HepG2 (cell line): ENCODE data around the gene SLC7A6OS. TPM values are rescaled to one million over a fixed set of nuclear protein-coding genes. Genes with fewer than 3 reads are reported as not detected.

Source experiments
- ATM ChIP-seq: fragments of 450-650 bp; IDR thresholded peaks from 2 replicates; pipeline ENCODE4 v1.7.1; 2017; ENCODE audit warnings: mild to moderate bottlenecking, borderline replicate concordance
- ELF1 ChIP-seq: sonication (generic); formaldehyde crosslinking; IDR thresholded peaks from 2 replicates; pipeline ENCODE4 v1.4.0; 2020; ENCODE audit warnings: missing genetic modification reagents
- FOXA1 ChIP-seq, 2 experiments: fragments of 450-650 bp in 1 of 2; sonication (generic) in 1 of 2; formaldehyde crosslinking in 1 of 2; IDR thresholded peaks; 2 replicates each; pipeline versions ENCODE4 v1.4.0 to v1.6.1; 2016 to 2020; ENCODE audit warnings: missing genetic modification reagents in 1 of 2
- IKZF1 ChIP-seq: fragments of 450-650 bp; IDR thresholded peaks from 2 replicates; pipeline ENCODE4 v1.7.1; 2016
- MLLT10 ChIP-seq: sonication (generic); formaldehyde crosslinking; IDR thresholded peaks from 2 replicates; pipeline ENCODE4 v1.4.0; 2020; ENCODE audit warnings: missing genetic modification reagents
- MXD4 ChIP-seq: IDR thresholded peaks from 2 replicates; pipeline ENCODE4 v1.6.1; 2016; ENCODE audit warnings: mild to moderate bottlenecking, missing biosample characterization, missing genetic modification reagents
- RORA ChIP-seq: sonication (generic); formaldehyde crosslinking; IDR thresholded peaks from 2 replicates; pipeline ENCODE4 v1.5.0; 2020; ENCODE audit warnings: mild to moderate bottlenecking, missing genetic modification reagents, moderate library complexity
- SNAPC2 ChIP-seq: sonication (generic); formaldehyde crosslinking; IDR thresholded peaks from 2 replicates; pipeline ENCODE4 v1.8.1; 2022; ENCODE audit warnings: mild to moderate bottlenecking, missing genetic modification reagents
- TEAD2 ChIP-seq: sonication (generic); formaldehyde crosslinking; IDR thresholded peaks from 2 replicates; pipeline ENCODE4 v1.9.0; 2021; ENCODE audit warnings: missing genetic modification reagents
- THAP11 ChIP-seq: IDR thresholded peaks from 2 replicates; pipeline ENCODE4 v1.6.1; 2016; ENCODE audit warnings: missing biosample characterization, missing genetic modification reagents
- ZMAT3 ChIP-seq: sonication (generic); formaldehyde crosslinking; conservative IDR thresholded peaks from 2 replicates; pipeline ENCODE4 v1.7.0; 2021; ENCODE audit warnings: missing genetic modification reagents
- ZNF552 ChIP-seq: sonication (generic); formaldehyde crosslinking; IDR thresholded peaks from 2 replicates; pipeline ENCODE4 v1.9.0; 2022; ENCODE audit warnings: missing genetic modification reagents, mild to moderate bottlenecking, borderline replicate concordance
- ZNF557 ChIP-seq: sonication (generic); formaldehyde crosslinking; IDR thresholded peaks from 2 replicates; pipeline ENCODE4 v1.4.0; 2020; ENCODE audit warnings: missing genetic modification reagents
- ZNF768 ChIP-seq: sonication (generic); formaldehyde crosslinking; IDR thresholded peaks from 2 replicates; pipeline ENCODE4 v1.4.0; 2020; ENCODE audit warnings: missing genetic modification reagents
- ZNF790 ChIP-seq: sonication (generic); formaldehyde crosslinking; IDR thresholded peaks from 2 replicates; pipeline ENCODE4 v1.8.0; 2022; ENCODE audit warnings: missing genetic modification reagents, mild to moderate bottlenecking, borderline replicate concordance
- ZSCAN22 ChIP-seq: sonication (generic); formaldehyde crosslinking; IDR thresholded peaks from 2 replicates; pipeline ENCODE4 v1.4.0; 2020; ENCODE audit warnings: mild to moderate bottlenecking, missing genetic modification reagents
- polyA plus RNA-seq, 8 experiments: library from polyadenylated mRNA; depleted of rRNA in 3 of 8; stranded (reverse) in 7 of 8; unstranded in 1 of 8; fragments of >200 nt; fragmentation: Illumina TruSeq in 4 of 8; extraction: Trizol in 4 of 8; gene quantifications; 2 replicates each; pipeline versions ENCODE4 v1.2.1 to v1.2.3, GENCODE V29; 2011 to 2016; ENCODE audit warnings: low read depth in 4 of 8, missing spikeins in 1 of 8, mixed read lengths in 1 of 8; ENCODE audit not compliant: insufficient read depth in 1 of 8
- total RNA-seq, 5 experiments: library from RNA; depleted of rRNA; stranded (reverse); fragments of >200 nt; fragmentation: Illumina TruSeq; extraction: Trizol; gene quantifications; 2 replicates each; pipeline ENCODE4 v1.2.3, GENCODE V29; 2016; ENCODE audit warnings: low read depth in 1 of 5
- TF ChIP-seq, protein P1 (sequence below): sonication (generic); formaldehyde crosslinking; IDR thresholded peaks from 2 replicates; pipeline ENCODE4 v1.4.0; 2020; ENCODE audit warnings: missing genetic modification reagents, mild to moderate bottlenecking, borderline replicate concordance
- TF ChIP-seq, protein P2 (sequence below): sonication (generic); formaldehyde crosslinking; IDR thresholded peaks from 2 replicates; pipeline ENCODE4 v1.4.0; 2020; ENCODE audit warnings: low read depth, mild to moderate bottlenecking, missing genetic modification reagents
- TF ChIP-seq, protein P3 (sequence below): sonication (generic); formaldehyde crosslinking; IDR thresholded peaks from 2 replicates; pipeline ENCODE4 v1.4.0; 2020; ENCODE audit warnings: missing genetic modification reagents, borderline replicate concordance
- TF ChIP-seq, protein P4 (sequence below): sonication (generic); formaldehyde crosslinking; IDR thresholded peaks from 2 replicates; pipeline ENCODE4 v1.4.0; 2020; ENCODE audit warnings: missing genetic modification reagents, borderline replicate concordance

The SLC7A6OS gene
- total and polyA plus RNA-seq, 2 of the 13 experiments (the other 11 are each of a cell fraction or from before 2014, with no cell fraction given), result 11.2 to 21.5 TPM

DNA sequence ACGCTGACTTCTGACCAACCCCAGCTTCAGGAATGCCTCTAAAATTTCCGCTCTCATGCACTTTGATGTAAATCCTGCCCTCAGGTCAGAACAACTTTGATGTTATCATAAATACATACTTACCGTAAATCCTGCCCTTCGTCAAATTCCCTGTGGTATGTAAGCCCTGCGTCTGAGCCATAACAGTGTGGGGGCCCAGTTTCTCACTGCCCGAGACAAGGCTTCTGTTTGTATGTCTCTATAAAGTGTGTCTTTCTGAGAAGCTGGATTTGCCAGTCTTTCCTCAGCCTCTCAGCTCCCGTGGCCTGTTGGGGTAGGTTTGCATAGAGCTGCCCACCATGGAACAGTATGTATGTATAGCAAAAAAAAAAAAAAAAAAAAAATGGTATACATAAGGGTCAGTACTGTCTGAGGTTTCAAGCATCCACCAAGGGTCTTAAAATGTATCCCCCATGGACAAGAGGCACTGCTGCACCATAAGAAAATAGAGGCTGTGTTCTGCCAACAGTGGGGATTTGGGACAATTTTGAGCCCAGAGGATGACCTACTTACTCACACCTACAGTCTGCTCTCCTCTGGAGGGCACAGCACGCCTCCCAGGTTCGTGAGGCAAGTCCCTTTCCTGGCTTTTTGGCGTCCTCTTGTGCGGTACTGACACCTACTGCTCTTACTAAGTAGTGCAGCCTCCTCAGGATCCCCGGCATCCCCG, 17.6 kb upstream of the SLC7A6OS start (continued):
- TF ChIP-seq, protein P1, sequence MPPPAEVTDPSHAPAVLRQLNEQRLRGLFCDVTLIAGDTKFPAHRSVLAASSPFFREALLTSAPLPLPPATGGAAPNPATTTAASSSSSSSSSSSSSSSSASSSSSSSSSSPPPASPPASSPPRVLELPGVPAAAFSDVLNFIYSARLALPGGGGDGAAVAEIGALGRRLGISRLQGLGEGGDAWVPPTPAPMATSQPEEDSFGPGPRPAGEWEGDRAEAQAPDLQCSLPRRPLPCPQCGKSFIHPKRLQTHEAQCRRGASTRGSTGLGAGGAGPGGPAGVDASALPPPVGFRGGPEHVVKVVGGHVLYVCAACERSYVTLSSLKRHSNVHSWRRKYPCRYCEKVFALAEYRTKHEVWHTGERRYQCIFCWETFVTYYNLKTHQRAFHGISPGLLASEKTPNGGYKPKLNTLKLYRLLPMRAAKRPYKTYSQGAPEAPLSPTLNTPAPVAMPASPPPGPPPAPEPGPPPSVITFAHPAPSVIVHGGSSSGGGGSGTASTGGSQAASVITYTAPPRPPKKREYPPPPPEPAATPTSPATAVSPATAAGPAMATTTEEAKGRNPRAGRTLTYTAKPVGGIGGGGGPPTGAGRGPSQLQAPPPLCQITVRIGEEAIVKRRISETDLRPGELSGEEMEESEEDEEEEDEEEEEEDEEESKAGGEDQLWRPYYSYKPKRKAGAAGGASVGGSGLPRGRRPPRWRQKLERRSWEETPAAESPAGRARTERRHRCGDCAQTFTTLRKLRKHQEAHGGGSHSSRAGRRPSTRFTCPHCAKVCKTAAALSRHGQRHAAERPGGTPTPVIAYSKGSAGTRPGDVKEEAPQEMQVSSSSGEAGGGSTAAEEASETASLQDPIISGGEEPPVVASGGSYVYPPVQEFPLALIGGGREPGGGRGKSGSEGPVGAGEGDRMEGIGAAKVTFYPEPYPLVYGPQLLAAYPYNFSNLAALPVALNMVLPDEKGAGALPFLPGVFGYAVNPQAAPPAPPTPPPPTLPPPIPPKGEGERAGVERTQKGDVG (CRISPR knock-in tag), result no peak
- TF ChIP-seq, protein P2, sequence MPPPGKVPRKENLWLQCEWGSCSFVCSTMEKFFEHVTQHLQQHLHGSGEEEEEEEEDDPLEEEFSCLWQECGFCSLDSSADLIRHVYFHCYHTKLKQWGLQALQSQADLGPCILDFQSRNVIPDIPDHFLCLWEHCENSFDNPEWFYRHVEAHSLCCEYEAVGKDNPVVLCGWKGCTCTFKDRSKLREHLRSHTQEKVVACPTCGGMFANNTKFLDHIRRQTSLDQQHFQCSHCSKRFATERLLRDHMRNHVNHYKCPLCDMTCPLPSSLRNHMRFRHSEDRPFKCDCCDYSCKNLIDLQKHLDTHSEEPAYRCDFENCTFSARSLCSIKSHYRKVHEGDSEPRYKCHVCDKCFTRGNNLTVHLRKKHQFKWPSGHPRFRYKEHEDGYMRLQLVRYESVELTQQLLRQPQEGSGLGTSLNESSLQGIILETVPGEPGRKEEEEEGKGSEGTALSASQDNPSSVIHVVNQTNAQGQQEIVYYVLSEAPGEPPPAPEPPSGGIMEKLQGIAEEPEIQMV (CRISPR knock-in tag), result peak; percentile 81
- TF ChIP-seq ZSCAN22 (no peak), SNAPC2 (CRISPR knock-in tag) (no peak), ZNF557 (CRISPR knock-in tag) (no peak), THAP11 (CRISPR knock-in tag) (peak; percentile 17; the same call in 1 of the 2 replicates), FOXA1 (IDR thresholded peaks at IDR 0.05) (no peak), FOXA1 (CRISPR knock-in tag; IDR thresholded peaks at IDR 0.05) (peak; percentile 65), TEAD2 (no peak), ATM (no peak), IKZF1 (no peak), MXD4 (no peak; the same call in 1 of the 2 replicates), ZNF552 (CRISPR knock-in tag) (no peak), RORA (no peak), ZMAT3 (CRISPR knock-in tag) (peak; percentile 69; the same call in 1 of the 2 replicates), ELF1 (CRISPR knock-in tag) (no peak), ZNF790 (CRISPR knock-in tag) (no peak), MLLT10 (no peak), ZNF768 (CRISPR knock-in tag) (no peak)
- TF ChIP-seq, protein P3, sequence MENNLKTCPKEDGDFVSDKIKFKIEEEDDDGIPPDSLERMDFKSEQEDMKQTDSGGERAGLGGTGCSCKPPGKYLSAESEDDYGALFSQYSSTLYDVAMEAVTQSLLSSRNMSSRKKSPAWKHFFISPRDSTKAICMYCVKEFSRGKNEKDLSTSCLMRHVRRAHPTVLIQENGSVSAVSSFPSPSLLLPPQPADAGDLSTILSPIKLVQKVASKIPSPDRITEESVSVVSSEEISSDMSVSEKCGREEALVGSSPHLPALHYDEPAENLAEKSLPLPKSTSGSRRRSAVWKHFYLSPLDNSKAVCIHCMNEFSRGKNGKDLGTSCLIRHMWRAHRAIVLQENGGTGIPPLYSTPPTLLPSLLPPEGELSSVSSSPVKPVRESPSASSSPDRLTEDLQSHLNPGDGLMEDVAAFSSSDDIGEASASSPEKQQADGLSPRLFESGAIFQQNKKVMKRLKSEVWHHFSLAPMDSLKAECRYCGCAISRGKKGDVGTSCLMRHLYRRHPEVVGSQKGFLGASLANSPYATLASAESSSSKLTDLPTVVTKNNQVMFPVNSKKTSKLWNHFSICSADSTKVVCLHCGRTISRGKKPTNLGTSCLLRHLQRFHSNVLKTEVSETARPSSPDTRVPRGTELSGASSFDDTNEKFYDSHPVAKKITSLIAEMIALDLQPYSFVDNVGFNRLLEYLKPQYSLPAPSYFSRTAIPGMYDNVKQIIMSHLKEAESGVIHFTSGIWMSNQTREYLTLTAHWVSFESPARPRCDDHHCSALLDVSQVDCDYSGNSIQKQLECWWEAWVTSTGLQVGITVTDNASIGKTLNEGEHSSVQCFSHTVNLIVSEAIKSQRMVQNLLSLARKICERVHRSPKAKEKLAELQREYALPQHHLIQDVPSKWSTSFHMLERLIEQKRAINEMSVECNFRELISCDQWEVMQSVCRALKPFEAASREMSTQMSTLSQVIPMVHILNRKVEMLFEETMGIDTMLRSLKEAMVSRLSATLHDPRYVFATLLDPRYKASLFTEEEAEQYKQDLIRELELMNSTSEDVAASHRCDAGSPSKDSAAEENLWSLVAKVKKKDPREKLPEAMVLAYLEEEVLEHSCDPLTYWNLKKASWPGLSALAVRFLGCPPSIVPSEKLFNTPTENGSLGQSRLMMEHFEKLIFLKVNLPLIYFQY (CRISPR knock-in tag), result no peak
- TF ChIP-seq, protein P4, sequence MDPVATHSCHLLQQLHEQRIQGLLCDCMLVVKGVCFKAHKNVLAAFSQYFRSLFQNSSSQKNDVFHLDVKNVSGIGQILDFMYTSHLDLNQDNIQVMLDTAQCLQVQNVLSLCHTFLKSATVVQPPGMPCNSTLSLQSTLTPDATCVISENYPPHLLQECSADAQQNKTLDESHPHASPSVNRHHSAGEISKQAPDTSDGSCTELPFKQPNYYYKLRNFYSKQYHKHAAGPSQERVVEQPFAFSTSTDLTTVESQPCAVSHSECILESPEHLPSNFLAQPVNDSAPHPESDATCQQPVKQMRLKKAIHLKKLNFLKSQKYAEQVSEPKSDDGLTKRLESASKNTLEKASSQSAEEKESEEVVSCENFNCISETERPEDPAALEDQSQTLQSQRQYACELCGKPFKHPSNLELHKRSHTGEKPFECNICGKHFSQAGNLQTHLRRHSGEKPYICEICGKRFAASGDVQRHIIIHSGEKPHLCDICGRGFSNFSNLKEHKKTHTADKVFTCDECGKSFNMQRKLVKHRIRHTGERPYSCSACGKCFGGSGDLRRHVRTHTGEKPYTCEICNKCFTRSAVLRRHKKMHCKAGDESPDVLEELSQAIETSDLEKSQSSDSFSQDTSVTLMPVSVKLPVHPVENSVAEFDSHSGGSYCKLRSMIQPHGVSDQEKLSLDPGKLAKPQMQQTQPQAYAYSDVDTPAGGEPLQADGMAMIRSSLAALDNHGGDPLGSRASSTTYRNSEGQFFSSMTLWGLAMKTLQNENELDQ (CRISPR knock-in tag), result no peak
